HL-60 (cell line): ENCODE measurements around the gene APCDD1.
A peak's percentile ranks its signal among the peaks of the same experiment; 100 is the strongest.

ENCODE experiments used
- DNase-seq, 2 experiments: peaks; one replicate each; pipeline ENCODE4 v3.0.0-alpha.2; 2010 to 2020; ENCODE audit warnings: low read depth in 1 of 2, low spot score in 1 of 2
- H3K27ac ChIP-seq: fragments of 250-450 bp; sonication (Bioruptor Pico); replicated peaks from 2 replicates; pipeline ENCODE4 v1.5.1; 2020; ENCODE audit warnings: mild to moderate bottlenecking, moderate library complexity
- H3K27me3 ChIP-seq: fragments of 250-450 bp; sonication (Bioruptor Pico); 2 replicates; pipeline ENCODE4 v1.5.1; 2021; ENCODE audit warnings: mild to moderate bottlenecking, moderate library complexity; ENCODE audit not compliant: insufficient read depth, poor library complexity, severe bottlenecking
- H3K4me3 ChIP-seq: replicated peaks from 2 replicates; pipeline ENCODE4 v1.5.1; 2011; ENCODE audit warnings: mild to moderate bottlenecking, control low read depth, low read length; ENCODE audit not compliant: insufficient read depth
- CTCF ChIP-seq: IDR thresholded peaks from one replicate; pipeline ENCODE4 v1.5.1; 2011; ENCODE audit warnings: low read length, control low read depth, inconsistent platforms; ENCODE audit not compliant: insufficient read depth
- GABPA ChIP-seq: IDR thresholded peaks from 2 replicates; pipeline ENCODE4 v1.6.1; 2012; ENCODE audit warnings: low read depth
- POLR2AphosphoS5 ChIP-seq: IDR thresholded peaks from 2 replicates; pipeline ENCODE4 v1.6.1; 2012; ENCODE audit warnings: low read depth
- REST ChIP-seq: IDR thresholded peaks from 2 replicates; pipeline ENCODE4 v1.6.1; 2012; ENCODE audit warnings: low read depth; ENCODE audit not compliant: insufficient replicate concordance
- SPI1 ChIP-seq: IDR thresholded peaks from 2 replicates; pipeline ENCODE4 v1.6.1; 2012; ENCODE audit warnings: low read depth, mild to moderate bottlenecking, borderline replicate concordance

Gene APCDD1

GRCh38 chr18:10482985-10483949, 28.8 kb downstream of the APCDD1 start:
- DNase-seq = peak; percentile 35 to 43
- H3K27ac ChIP-seq = no peak overlapping the region

GRCh38 chr18:10485475-10485874, 31.0 kb downstream of the APCDD1 start:
- no peak overlapping the region for H3K27ac ChIP-seq

More at GRCh38 chr18:10482985-10483949, 28.8 kb downstream of the APCDD1 start:
- no peak for TF ChIP-seq CTCF
- TF ChIP-seq REST = no peak
- peak; percentile 63; the same call in 1 of the 2 replicates for TF ChIP-seq SPI1
- TF ChIP-seq POLR2AphosphoS5 = no peak
- no peaks in the 10 kb centered on the region for H3K27me3 ChIP-seq
- no peak overlapping the region for H3K4me3 ChIP-seq

More at GRCh38 chr18:10485475-10485874, 31.0 kb downstream of the APCDD1 start:
- Histone ChIP-seq H3K4me3 (no peak overlapping the region), H3K27me3 (no peaks in the 10 kb centered on the region)
- no peak for DNase-seq
- TF ChIP-seq POLR2AphosphoS5 (no peak), REST (no peak), SPI1 (no peak), CTCF (no peak), GABPA (no peak)
